OCI-LY1 (cell line): ENCODE measurements around the gene DTNB.

Experiments used
- CTCF ChIP-seq: fragments of 200-600 bp; sonication (generic), shearing (Covaris generic); IDR thresholded peaks from 2 replicates; pipeline ENCODE4 v1.5.1; 2017; ENCODE audit warnings: mild to moderate bottlenecking, antibody characterized with exemption, low read length, moderate library complexity, mixed read lengths
- EZH2 ChIP-seq: fragments of 200-600 bp; sonication (generic), shearing (Covaris generic); IDR thresholded peaks from 2 replicates; pipeline ENCODE4 v1.8.0; 2017; ENCODE audit warnings: borderline replicate concordance, mixed run types, mild to moderate bottlenecking, antibody characterized with exemption, low read length, moderate library complexity, mixed read lengths

GRCh38 chr2:25698752-25699151, 25.4 kb upstream of the DTNB start:
- TF ChIP-seq CTCF (no peak), EZH2 (no peak)
